ENCODE results near the gene KISS1.
A peak's percentile ranks its signal among the peaks of the same experiment; 100 is the strongest.

KISS1 gene

GRCh38 chr1:204219971-204220616 is 23.8 kb upstream of the KISS1 start:
- Histone ChIP-seq H3K27ac (no peak overlapping the region), H3K4me3 (no peak overlapping the region)

- H3K4me3 ChIP-seq = no peak overlapping the region
- H3K27ac ChIP-seq = no peak overlapping the region
Measured at GRCh38 chr1:204218552-204218951, 22.3 kb upstream of the KISS1 start.

- Histone ChIP-seq H3K4me3 (no peak overlapping the region), H3K27ac (no peak overlapping the region)
Measured at GRCh38 chr1:204217648-204218000, 21.3 kb upstream of the KISS1 start.

GRCh38 chr1:204216880-204217647 is 20.8 kb upstream of the KISS1 start:
- Histone ChIP-seq H3K27ac (no peak overlapping the region), H3K4me3 (no peak overlapping the region)

GRCh38 chr1:204216236-204216635 is 19.9 kb upstream of the KISS1 start:
- Histone ChIP-seq H3K27ac (no peak overlapping the region), H3K4me3 (no peak overlapping the region)

- Histone ChIP-seq H3K4me3 (peak within 1 kb of the TSS in 3 of 7 experiments; percentile 10 to 31 (median 14)), H3K27ac (no peak within 1 kb of the TSS)
Measured at GRCh38 chr1:204213668-204214662, 17.7 kb upstream of the KISS1 start, which contains the start of gene GOLT1A. TSS of gene GOLT1A (minus strand) at chr1:204213988. CDS start at chr1:204213906, 82 bp downstream.

GRCh38 chr1:204212715-204213114 is 16.4 kb upstream of the KISS1 start:
- Histone ChIP-seq H3K4me3 (no peak overlapping the region), H3K27ac (no peak overlapping the region)

GRCh38 chr1:204211046-204211445 is 14.8 kb upstream of the KISS1 start:
- no peak overlapping the region for H3K27ac ChIP-seq
- H3K4me3 ChIP-seq = no peak overlapping the region

- Histone ChIP-seq H3K4me3 (no peak overlapping the region), H3K27ac (no peak overlapping the region)
Measured at GRCh38 chr1:204207136-204207616, 10.9 kb upstream of the KISS1 start.

- no peak overlapping the region for H3K27ac ChIP-seq
- no peak overlapping the region for H3K4me3 ChIP-seq
Measured at GRCh38 chr1:204206121-204206520, 9.8 kb upstream of the KISS1 start.

- Histone ChIP-seq H3K27ac (no peak overlapping the region), H3K4me3 (no peak overlapping the region)
Measured at GRCh38 chr1:204205486-204205885, 9.2 kb upstream of the KISS1 start.

GRCh38 chr1:204204944-204205343 is 8.7 kb upstream of the KISS1 start:
- Histone ChIP-seq H3K4me3 (no peak overlapping the region), H3K27ac (no peak overlapping the region)

GRCh38 chr1:204203206-204203767 is 7.0 kb upstream of the KISS1 start:
- H3K4me3 ChIP-seq = no peak overlapping the region
- no peak overlapping the region for H3K27ac ChIP-seq

GRCh38 chr1:204202481-204202880 is 6.2 kb upstream of the KISS1 start:
- Histone ChIP-seq H3K4me3 (no peak overlapping the region), H3K27ac (no peak overlapping the region)

- Histone ChIP-seq H3K27ac (no peak overlapping the region), H3K4me3 (no peak overlapping the region)
Measured at GRCh38 chr1:204201348-204202040, 5.2 kb upstream of the KISS1 start.

GRCh38 chr1:204199579-204199978 is 3.3 kb upstream of the KISS1 start:
- Histone ChIP-seq H3K27ac (no peak overlapping the region), H3K4me3 (no peak overlapping the region)

- no peak overlapping the region for H3K27ac ChIP-seq
- no peak overlapping the region for H3K4me3 ChIP-seq
Measured at GRCh38 chr1:204198348-204199340, 2.4 kb upstream of the KISS1 start.

- Histone ChIP-seq H3K27ac (no peak overlapping the region), H3K4me3 (no peak overlapping the region)
Measured at GRCh38 chr1:204197068-204197467, 777 bp upstream of the KISS1 start.

Measured in skin epidermis (tissue), 12 donors.